NCI-H1417 treated with DMSO at 0.1 percent for 48 hours (cell line): ENCODE measurements around the gene SKOR1.

Experiments
- DNase-seq: peaks from one replicate; lab custom pipeline; 2025; lab: John Stamatoyannopoulos, UW

The SKOR1 gene

GRCh38 chr15:67796196-67797127 is 28.8 kb upstream of the SKOR1 start:
- no peak for DNase-seq

- DNase-seq: no peak
These were observed 25.5 kb upstream of the SKOR1 start for GRCh38 chr15:67799801-67800205.

DNA sequence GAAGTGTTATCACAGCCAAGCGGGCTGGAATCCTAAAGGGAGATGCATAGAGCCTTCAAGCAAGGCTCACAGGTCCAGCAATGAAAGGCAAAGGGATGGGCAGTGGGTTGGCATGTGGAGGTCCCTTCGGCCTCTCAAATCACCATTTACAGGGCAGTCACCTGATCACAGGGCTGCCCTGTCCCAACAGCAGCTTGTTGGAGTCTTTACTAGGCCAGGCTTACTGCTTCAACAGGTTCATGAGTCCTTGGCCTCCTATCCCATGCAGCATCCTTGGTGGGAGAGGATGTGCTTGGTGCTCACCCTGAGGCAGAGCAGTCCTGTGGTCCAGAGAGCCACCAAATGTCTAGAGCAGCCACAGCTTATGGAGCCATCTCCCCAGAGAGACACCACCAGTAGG is 24.2 kb upstream of the SKOR1 start:
- no peak for DNase-seq

DNA sequence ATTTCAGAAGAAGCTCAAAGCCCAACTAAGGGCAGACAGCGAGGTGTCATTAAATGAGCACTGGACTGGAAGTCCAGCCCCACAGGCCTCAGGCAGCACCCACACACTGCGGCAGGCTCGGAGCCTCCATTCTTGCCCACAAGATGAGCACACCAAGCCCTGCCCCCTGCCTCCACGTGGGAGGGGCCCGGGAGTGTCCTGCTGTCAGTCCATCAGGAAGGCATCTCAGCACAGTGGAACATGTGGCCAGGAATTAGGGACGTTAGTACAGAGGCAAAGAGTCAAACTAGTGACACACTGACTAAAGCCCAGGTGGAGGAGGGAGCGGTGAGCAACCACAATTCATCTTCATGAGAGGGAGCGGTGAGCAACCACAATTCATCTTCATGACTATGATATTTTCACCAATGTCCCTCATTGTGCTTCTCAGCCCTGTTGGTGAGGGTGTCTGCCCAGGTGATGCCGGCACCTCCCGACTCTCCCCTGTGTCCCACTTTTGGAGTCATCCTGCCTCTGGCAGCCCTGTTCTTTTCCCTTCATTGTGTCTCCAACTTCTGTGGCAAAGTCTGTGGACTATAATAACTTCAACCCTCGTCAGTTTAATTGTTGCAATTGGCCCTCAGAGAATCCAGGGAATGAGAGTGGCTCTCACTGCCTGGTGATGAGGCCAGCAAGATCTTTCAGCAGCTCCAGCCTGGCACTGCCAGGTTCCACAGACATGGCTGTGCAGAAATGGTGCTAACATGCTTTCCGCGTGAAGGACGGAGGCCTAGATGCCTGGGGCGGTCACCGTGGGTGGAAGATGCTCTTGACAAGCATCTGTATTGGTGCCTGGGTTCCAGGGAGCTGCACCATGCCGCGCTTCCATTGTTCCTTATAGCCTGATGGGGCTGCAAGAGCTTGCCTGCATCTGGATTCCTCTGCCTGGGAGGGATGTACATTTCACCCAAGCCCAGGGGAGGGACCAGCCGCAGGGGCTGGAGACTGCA is 23.1 kb upstream of the SKOR1 start:
- no peak for DNase-seq

- no peak for DNase-seq
These were observed 22.0 kb upstream of the SKOR1 start for GRCh38 chr15:67803299-67803698.

DNA sequence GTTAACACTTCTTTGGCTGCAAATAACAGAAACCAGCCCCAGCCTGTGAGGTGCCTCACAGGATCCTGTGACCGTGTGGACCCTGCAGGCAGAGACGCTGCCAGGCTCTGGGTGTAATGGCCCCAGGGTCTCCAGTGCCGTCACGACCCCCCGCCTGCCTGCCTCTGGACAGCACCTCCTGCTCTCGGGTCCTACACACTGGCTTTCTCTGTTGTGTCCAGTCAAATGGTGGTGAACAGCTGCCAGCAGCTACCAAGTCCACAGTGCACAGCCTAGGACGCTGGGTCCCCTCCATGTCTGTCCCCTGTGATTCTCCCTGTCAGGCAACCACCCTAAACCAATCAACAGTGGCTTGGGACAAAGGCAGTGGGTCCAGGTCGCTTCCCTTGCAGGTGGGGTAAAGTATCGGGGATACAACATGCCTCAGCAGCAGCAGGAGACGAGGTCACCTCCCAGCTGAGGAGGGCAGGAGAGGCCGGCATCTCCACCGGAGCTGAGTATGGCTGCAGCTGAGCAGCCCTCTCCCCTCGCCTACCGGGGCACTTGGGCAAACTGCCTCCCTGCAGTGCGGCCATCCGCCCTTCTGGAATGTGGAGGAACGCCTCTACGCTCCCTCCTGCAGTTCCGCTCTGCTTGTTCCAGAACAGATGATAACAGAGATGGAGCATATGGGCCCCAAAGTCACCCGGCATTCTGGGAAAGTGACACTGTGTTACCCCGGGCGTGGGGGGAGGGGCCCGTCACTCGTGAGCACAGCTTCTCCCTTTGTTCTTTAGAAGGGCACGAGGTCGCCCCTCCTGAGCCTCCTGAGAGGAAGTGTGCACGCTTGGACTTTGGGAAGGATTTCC is 21.1 kb upstream of the SKOR1 start:
- DNase-seq: no peak

GRCh38 chr15:67805008-67805665 is 20.2 kb upstream of the SKOR1 start:
- no peak for DNase-seq

DNA sequence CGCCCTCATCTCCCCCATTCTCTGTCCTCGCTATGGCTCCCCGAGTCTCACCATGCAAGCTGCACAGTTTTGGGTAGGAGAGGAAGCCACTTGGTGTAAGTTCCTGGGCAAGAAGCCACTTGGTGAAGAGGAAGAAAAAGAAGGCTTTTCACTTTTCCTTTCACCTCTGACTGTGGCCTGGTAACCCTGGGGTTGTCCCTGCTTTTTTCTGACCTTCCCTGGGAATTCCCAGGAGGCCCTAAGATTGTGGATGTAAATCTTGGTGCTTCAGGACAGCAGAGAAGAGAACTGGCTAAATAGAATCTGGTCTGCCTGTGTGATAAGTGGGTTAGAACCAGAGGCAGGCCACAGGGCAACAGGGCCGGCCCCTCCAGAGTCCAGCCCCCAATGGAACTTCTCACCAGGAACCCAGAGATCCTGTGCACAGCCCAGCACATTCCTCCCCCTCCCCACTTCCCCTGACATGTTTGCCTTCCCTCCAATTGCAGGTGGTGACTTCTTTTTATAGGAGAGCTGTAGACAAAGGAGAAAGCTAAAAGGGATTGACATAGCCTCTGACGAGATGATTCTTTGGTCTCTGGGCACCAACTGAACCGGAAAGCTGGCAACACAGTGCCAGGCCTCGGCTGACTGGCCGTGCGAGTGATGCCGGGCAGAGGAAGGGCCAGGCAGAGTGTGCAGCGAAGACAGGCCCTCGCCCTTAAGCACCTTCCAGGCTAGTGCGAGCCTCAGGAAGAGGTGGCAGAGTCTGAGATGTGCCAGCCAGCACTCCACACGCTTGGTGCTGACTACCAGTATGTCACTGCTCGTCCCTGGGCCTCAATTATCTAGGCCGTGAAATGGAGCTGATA is 19.4 kb upstream of the SKOR1 start:
- no peak for DNase-seq

DNA sequence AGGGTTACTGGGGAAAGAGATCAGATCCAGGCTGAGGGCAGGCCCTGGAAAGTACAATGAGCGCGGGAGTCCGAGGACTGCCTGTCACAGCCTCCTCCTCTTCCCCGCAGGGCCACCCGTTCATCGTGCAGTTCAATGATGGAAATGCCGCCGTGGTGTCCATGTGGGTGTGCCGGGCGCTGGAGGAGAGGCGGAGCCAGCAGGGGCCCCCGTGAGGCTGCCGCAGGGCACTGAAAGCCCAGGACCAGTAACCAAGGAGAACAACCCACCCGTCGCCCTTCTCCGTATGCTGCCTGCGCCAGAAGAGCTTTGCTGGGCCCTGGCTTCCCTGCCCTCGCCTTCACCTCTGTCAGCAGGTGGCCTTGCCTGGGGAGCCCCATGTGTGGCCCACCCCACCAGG is 18.8 kb upstream of the SKOR1 start:
- no peak for DNase-seq

- DNase-seq: no peak
These were observed 18.2 kb upstream of the SKOR1 start for GRCh38 chr15:67807141-67807540.

DNA sequence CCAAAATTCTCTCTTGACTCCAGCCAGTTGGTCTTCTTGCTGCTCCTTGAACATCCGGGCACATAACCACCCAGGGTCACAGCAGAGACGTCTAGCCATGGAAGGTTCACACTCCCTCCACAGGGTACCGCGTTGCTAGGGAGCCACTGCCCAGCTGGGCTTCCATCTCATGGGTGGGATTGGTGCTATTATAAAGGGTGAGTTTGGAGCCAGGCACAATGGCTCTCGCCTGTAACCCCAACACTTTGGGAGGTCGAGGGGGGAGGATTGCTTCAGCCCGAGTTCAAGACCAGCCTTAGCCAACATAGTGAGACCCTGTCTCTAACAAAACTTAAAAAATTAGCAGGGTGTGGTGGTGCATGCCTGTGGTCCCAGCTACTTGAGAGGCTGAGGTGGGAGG is 17.5 kb upstream of the SKOR1 start:
- no peak for DNase-seq

DNA sequence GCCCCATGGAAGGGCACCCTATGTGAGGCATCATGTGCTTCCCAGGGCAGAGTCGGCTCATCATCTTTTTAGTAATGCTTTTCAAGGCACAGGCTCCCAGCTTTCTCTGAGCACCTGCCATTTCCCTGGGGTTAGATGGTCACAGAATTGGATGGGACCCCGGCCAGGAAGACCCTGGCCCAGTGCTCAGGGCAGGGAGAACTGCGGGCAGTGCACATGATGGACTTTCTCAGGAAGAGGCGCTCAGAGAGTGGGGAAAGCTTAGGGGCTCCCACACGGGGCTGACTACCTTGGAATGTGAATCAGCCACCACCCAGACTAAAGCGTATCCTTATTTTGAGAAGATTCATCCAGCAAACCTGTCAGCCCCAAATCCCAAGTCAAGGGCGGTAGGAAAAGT is 16.5 kb upstream of the SKOR1 start:
- no peak for DNase-seq

DNA sequence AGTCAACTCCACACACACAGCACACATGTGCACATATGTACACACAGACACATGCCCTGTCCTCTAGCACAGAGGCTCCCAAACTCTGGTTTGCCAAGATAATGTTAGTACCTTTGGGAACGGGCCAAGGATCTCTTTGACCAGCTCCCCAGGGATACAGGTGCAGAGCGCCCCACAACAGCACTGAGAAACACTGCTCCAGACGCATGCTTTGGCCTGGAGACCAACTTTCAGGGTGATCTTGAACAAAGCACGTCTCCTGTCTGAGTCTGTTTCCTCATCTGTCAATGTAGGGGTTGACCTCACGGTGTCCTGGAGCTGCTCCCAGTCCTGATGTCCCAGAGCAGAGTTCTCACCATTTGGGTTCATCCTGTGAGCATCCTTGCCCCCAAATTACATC is 15.9 kb upstream of the SKOR1 start:
- DNase-seq: no peak

GRCh38 chr15:67809866-67810265 is 15.4 kb upstream of the SKOR1 start:
- DNase-seq: no peak

DNA sequence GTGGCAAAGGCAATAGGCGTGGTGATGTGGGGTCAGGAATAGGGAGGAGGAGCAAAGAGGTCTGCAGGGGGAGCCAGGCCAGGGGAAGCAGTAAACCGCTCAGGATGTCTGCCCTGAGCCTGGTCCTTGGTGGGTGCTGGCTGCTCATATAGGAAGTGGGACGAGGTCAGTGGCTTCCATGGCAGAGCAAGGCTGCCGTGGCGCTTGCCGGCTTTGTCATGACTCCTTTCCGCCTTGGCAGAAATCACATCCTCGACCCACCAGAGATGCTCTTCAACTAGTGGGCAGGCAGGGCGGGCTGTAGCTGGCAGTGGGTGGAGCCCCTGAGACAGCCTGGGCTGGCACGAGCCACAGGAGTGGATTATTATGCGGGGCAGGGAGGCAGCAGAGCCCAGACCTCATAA is 13.1 kb upstream of the SKOR1 start:
- DNase-seq: no peak

DNA sequence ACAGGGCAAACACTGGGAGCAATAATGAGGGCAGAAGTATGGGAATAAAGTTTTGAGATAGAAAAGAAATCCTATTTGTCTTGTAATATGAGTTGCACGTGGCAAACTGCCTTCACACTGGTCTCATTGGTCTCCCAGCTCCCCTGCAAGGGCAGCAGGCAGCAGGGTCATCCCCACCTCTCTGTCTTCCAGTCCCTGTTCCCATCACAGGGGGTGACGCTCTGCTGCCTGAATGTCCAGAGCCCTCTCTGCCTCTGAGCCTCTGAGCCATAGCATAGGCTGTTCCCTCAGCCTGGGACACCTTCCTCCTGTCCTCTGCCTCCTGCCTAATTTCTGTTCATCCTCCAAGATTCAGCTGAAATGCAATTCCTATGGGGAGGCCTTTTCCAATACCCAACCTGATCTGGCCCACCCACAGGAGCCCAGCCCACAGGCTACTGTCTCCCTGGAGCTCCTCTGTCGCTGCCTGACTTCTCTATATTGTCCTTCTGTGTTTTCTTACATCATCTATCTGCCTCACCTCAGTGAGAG is 12.1 kb upstream of the SKOR1 start:
- no peak for DNase-seq

DNA sequence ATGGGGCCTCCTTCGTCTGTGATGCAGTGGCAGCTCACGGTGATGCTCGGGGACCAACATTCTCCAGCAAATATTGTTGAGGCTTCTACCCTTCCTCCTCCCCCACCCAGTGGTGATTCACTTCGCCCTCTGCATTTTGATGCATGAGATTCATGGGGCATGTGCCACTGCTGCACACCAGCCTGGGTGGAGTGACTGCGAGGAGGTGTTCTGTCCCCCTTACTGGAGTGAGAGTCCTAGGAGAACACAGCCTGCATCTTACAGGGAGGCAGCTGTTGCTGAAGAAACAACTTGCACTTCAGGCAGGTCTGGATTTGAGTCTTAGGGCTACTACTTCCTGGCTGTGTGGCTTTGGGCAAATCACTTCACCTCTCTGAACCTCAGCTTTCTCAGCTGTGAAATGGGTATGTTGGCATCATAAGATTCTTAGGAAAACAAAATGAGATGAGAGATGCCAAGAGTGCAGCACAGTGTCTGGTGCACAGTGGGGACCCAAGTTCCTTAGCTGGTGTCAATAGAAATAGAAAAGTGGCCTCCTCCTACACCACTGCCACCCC is 10.2 kb upstream of the SKOR1 start:
- no peak for DNase-seq

GRCh38 chr15:67816668-67817067 is 8.6 kb upstream of the SKOR1 start:
- DNase-seq: no peak

DNA sequence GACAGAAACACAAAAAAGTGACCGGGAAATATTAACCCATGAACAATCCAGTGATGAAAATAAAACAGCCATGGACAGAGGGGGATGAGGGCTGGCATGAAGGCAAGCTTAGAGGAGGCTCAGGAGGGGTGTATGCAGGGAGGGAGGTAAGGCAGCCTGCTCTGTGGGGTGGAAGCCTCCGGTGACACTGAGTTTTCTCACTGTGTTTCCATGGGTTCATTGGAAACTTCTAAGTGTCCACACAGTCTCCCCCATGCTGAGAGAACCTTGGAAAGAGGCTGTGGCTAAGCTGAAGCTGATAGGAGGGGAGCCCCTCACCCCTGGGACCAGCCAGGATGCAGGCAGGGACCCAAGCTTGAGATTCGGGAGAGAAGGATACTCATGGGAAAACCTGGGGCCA is 6.8 kb upstream of the SKOR1 start:
- DNase-seq: no peak

DNA sequence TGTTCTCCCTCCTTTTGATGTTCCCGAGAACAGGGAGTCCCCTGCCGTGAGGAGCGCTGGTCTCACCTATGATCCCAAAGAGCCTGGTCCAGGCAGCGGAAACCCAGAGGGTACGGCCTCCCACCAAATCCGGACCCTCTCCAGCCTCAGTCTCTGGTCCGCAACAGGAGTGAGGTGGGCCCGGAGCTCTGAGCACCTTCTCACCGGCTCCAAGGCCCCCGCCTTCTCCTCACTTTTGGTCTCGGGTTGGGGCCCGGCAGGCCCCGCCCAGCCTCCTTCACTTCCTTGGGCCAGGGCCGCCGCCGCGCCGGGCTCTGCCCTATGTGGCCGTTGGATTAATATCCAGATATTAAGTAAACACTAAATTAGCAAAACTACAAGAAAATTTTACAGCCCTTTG is 5.7 kb upstream of the SKOR1 start:
- no peak for DNase-seq
